HCT116 (cell line): ENCODE data around the gene OBSCN. TPM values are rescaled to one million over a fixed set of nuclear protein-coding genes. Genes with fewer than 3 reads are reported as not detected.

Experiments used
- ATAC-seq: fragments of 200-7000 bp; cut with Tn5 transposase; 2 replicates; pipeline ENCODE4 v1.9.1; 2020; ENCODE audit warnings: mild to moderate bottlenecking, moderate library complexity
- BruUV-seq: library from RNA; stranded (reverse); fragments of 400-500 nt; replicated peaks from 2 replicates; lab custom pipeline; 2021; lab: Mats Ljungman, UMichigan
- CTCF ChIA-PET: fragments of 300-600 bp; sonication (Branson Sonifier 250); formaldehyde crosslinking; loops from one replicate; lab custom pipeline; 2021; ENCODE audit warnings: antibody characterized with exemption; lab: Charles Lee
- POLR2A ChIA-PET: fragments of 300-600, 350-600 bp; sonication (Branson Sonifier 250); formaldehyde crosslinking; loops from one replicate; lab custom pipeline; 2021; ENCODE audit warnings: antibody characterized with exemption; lab: Charles Lee
- RAD21 ChIA-PET, 2 experiments: fragments of 300-600 bp; sonication (Branson Sonifier 250); formaldehyde crosslinking; loops; one replicate each; lab custom pipeline; 2023; ENCODE audit warnings: low total read pairs in 2 of 2; ENCODE audit not compliant: uncharacterized antibody in 2 of 2, unreplicated experiment in 2 of 2, low non-redundant PET in 1 of 2; lab: Charles Lee
- DNase-seq: peaks from one replicate; pipeline ENCODE4 v3.0.0-alpha.2; 2010; ENCODE audit warnings: low read depth, low spot score
- H2AFZ ChIP-seq: fragments of 200-600 bp; shearing (Covaris generic), sonication (generic); 2 replicates; pipeline ENCODE4 v1.6.1; 2017; ENCODE audit warnings: low read depth, mixed run types, mixed read lengths, antibody characterized with exemption, low read length; ENCODE audit not compliant: poor library complexity, severe bottlenecking
- H3K27ac ChIP-seq: 2 replicates; pipeline ENCODE4 v1.5.1; 2012; ENCODE audit warnings: low read depth, low read length
- H3K27me3 ChIP-seq: fragments of 200-600 bp; sonication (generic); 2 replicates; pipeline ENCODE4 v1.6.1; 2016; ENCODE audit warnings: mixed run types, low read length, mixed read lengths; ENCODE audit not compliant: insufficient read depth
- H3K36me3 ChIP-seq, 2 experiments: fragments of 200-500 bp in 1 of 2; fragments of 200-600 bp in 1 of 2; sonication (Bioruptor generic) in 1 of 2; sonication (generic) in 1 of 2; 2 replicates each; pipeline versions ENCODE4 v1.5.1 to v1.6.1; 2014 to 2016; ENCODE audit warnings: low read length in 2 of 2, inconsistent platforms in 1 of 2, mixed read lengths in 1 of 2, mixed run types in 1 of 2; ENCODE audit not compliant: insufficient read depth in 2 of 2, control insufficient read depth in 1 of 2
- H3K4me1 ChIP-seq, 2 experiments: fragments of 200-600 bp in 1 of 2; sonication (generic) in 1 of 2; 2 replicates each; pipeline versions ENCODE4 v1.5.1 to v1.6.1; 2012 to 2017; ENCODE audit warnings: low read length in 2 of 2, inconsistent platforms in 1 of 2, mild to moderate bottlenecking in 1 of 2, mixed read lengths in 1 of 2, mixed run types in 1 of 2, moderate library complexity in 1 of 2; ENCODE audit not compliant: insufficient read depth in 2 of 2, control insufficient read depth in 1 of 2
- H3K4me2 ChIP-seq: fragments of 200-600 bp; sonication (generic); 2 replicates; pipeline ENCODE4 v1.6.1; 2017; ENCODE audit warnings: mixed run types, low read length, mixed read lengths
- H3K4me3 ChIP-seq, 2 experiments: fragments of 200-600 bp in 1 of 2; sonication (generic) in 1 of 2; replicated peaks in 1 of 2; 2 replicates each; pipeline ENCODE4 v1.5.1; 2011 to 2016; ENCODE audit warnings: low read length in 2 of 2, control low read depth in 1 of 2, low read depth in 1 of 2, mild to moderate bottlenecking in 1 of 2, mixed read lengths in 1 of 2, mixed run types in 1 of 2
- H3K79me2 ChIP-seq: fragments of 200-600 bp; sonication (generic); 2 replicates; pipeline ENCODE4 v1.6.1; 2017; ENCODE audit warnings: mild to moderate bottlenecking, mixed run types, low read length, moderate library complexity, mixed read lengths; ENCODE audit not compliant: insufficient read depth
- H3K9ac ChIP-seq: fragments of 200-600 bp; sonication (generic); 2 replicates; pipeline ENCODE4 v1.6.1; 2016; ENCODE audit warnings: low read length, mixed read lengths
- H3K9me2 ChIP-seq: fragments of 200-600 bp; sonication (generic), shearing (Covaris generic); 2 replicates; pipeline ENCODE4 v1.6.1; 2017; ENCODE audit warnings: mixed run types, mild to moderate bottlenecking, moderate library complexity; ENCODE audit not compliant: insufficient read depth
- H3K9me3 ChIP-seq, 2 experiments: fragments of 200-500 bp in 1 of 2; fragments of 200-600 bp in 1 of 2; sonication (Bioruptor generic) in 1 of 2; sonication (generic) in 1 of 2; 2 replicates each; pipeline ENCODE4 v1.6.1; 2014 to 2017; ENCODE audit warnings: low read length in 2 of 2, mixed read lengths in 2 of 2, inconsistent platforms in 1 of 2, low read depth in 1 of 2, mild to moderate bottlenecking in 1 of 2, mixed run types in 1 of 2, moderate library complexity in 1 of 2; ENCODE audit not compliant: control insufficient read depth in 1 of 2, insufficient read depth in 1 of 2
- H4K20me1 ChIP-seq: fragments of 200-600 bp; sonication (generic), shearing (Covaris generic); 2 replicates; pipeline ENCODE4 v1.6.1; 2017; ENCODE audit warnings: mixed run types, mild to moderate bottlenecking, moderate library complexity; ENCODE audit not compliant: insufficient read depth
- CTCF ChIP-seq, 3 experiments: fragments of 200-600 bp in 1 of 3; sonication (generic) in 1 of 3; IDR thresholded peaks in 2 of 3; conservative IDR thresholded peaks in 1 of 3; 2 replicates each; pipeline ENCODE4 v1.5.1; 2012 to 2017; ENCODE audit warnings: low read depth in 2 of 3, low read length in 2 of 3, antibody characterized with exemption in 1 of 3, borderline replicate concordance in 1 of 3, control low read depth in 1 of 3, mild to moderate bottlenecking in 1 of 3, mixed read lengths in 1 of 3, mixed run types in 1 of 3, moderate library complexity in 1 of 3; ENCODE audit not compliant: insufficient read depth in 1 of 3
- EGR1 ChIP-seq: IDR thresholded peaks from 2 replicates; pipeline ENCODE4 v1.6.1; 2012; ENCODE audit warnings: low read depth
- intact Hi-C: fragments of 100-400 bp; cut with micrococcal nuclease; formaldehyde crosslinking; loops from 2 replicates; pipeline ENCODE4 v1.10.0; 2022
- total RNA-seq: library from RNA; stranded (reverse); gene quantifications from one replicate; pipeline ENCODE4 v1.2.1, GENCODE V29; 2021; ENCODE audit not compliant: unreplicated experiment

Gene OBSCN
- total RNA-seq, 1 experiment from 2014 or later, result 16.6 TPM

- BruUV-seq, result no TSS peak
- intact Hi-C loops, result no loop called here
- POLR2A ChIA-PET, result no interaction called here
Observed at GRCh38 chr1:228273720-228274451, 66.0 kb downstream of the OBSCN start.

More at GRCh38 chr1:228273720-228274451, 66.0 kb downstream of the OBSCN start:
- ChIA-PET CTCF (no interaction called here), RAD21 (no interaction called here)
- Histone ChIP-seq H4K20me1 (no peaks in the 10 kb centered on the region), H3K9ac (no peak overlapping the region), H3K4me1 (peaks cover 6 to 18% of the 10 kb centered on the region in 2 experiments; a peak in 3 of 4 replicates), H3K79me2 (no peaks in the 10 kb centered on the region), H3K4me3 (no peak overlapping the region), H3K9me3 (no peaks in the 10 kb centered on the region), H3K36me3 (no peaks in the 10 kb centered on the region; a peak in 1 of 4 replicates), H3K4me2 (no peak overlapping the region), H3K27ac (no peak overlapping the region), H3K9me2 (no peaks in the 10 kb centered on the region), H3K27me3 (no peaks in the 10 kb centered on the region), H2AFZ (no peak overlapping the region)
- TF ChIP-seq CTCF (IDR thresholded peaks at IDR 0.05 in 2 of 3, conservative IDR thresholded peaks at IDR 0.05 in 1 of 3; ENCODE audit: borderline replicate concordance in 1 of 3, insufficient read depth in 1 of 3, low read depth in 2 of 3, low read length in 2 of 3), result peak in 1 of 3 experiments; percentile 10; a peak in 2 of 6 replicates
- no peak for TF ChIP-seq EGR1
- ATAC-seq (0 out of 2 replicates have a peak, but pooled peaks have one; percentile 13), DNase-seq (no peak)
